Calu3 (cell line): ENCODE measurements around the gene SLC35F2. TPM values are rescaled to one million over a fixed set of nuclear protein-coding genes. Genes with fewer than 3 reads are reported as not detected.

Experiments used
- BruUV-seq: library from RNA; stranded (reverse); fragments of 400-500 nt; replicated peaks from 2 replicates; lab custom pipeline; 2021; lab: Mats Ljungman, UMichigan
- CTCF ChIA-PET: fragments of 300-600 bp; sonication (Branson Sonifier 250); formaldehyde crosslinking; loops from one replicate; lab custom pipeline; 2022; ENCODE audit warnings: antibody characterized with exemption; lab: Charles Lee
- DNase-seq: peaks from one replicate; pipeline ENCODE4 v3.0.0; 2022
- H3K27ac Mint-ChIP-seq: one replicate; pipeline ENCODE4 v1.8.0; 2022; ENCODE audit warnings: mixed read lengths; ENCODE audit not compliant: unreplicated experiment
- H3K27me3 Mint-ChIP-seq: one replicate; pipeline ENCODE4 v1.8.0; 2022; ENCODE audit warnings: mixed read lengths; ENCODE audit not compliant: unreplicated experiment
- H3K36me3 Mint-ChIP-seq: one replicate; pipeline ENCODE4 v1.8.0; 2022; ENCODE audit warnings: mild to moderate bottlenecking, moderate library complexity, mixed read lengths; ENCODE audit not compliant: insufficient read depth, unreplicated experiment
- H3K4me1 Mint-ChIP-seq: one replicate; pipeline ENCODE4 v1.8.0; 2022; ENCODE audit warnings: mild to moderate bottlenecking, low read depth, mixed read lengths; ENCODE audit not compliant: unreplicated experiment
- H3K4me3 Mint-ChIP-seq: one replicate; pipeline ENCODE4 v1.8.0; 2022; ENCODE audit warnings: mild to moderate bottlenecking, low read depth, moderate library complexity, mixed read lengths; ENCODE audit not compliant: unreplicated experiment
- H3K9me3 Mint-ChIP-seq: one replicate; pipeline ENCODE4 v1.8.0; 2022; ENCODE audit warnings: low read depth, mixed read lengths; ENCODE audit not compliant: unreplicated experiment
- CTCF ChIP-seq: fragments of 200-600 bp; IDR thresholded peaks from one replicate; pipeline ENCODE4 v1.8.0; 2022; ENCODE audit warnings: antibody characterized with exemption; ENCODE audit not compliant: unreplicated experiment
- intact Hi-C: fragments of 100-400 bp; cut with micrococcal nuclease; formaldehyde crosslinking; loops from one replicate; pipeline ENCODE4 v1.10.0; 2022; ENCODE audit not compliant: unreplicated experiment
- total RNA-seq: library from RNA; stranded (reverse); gene quantifications from 2 replicates; pipeline ENCODE4 v1.2.3, GENCODE V29; 2022

SLC35F2 gene
- total RNA-seq, 1 experiment from 2014 or later = 34.5 TPM

- no peak overlapping the region for H3K27ac Mint-ChIP-seq
- intact Hi-C loops = no loop called here
- CTCF ChIA-PET = no interaction called here
- no peaks in the 10 kb centered on the region for H3K9me3 Mint-ChIP-seq
- no peaks in the 10 kb centered on the region for H3K4me1 Mint-ChIP-seq
- no TSS peak for BruUV-seq
- H3K4me3 Mint-ChIP-seq = no peak overlapping the region
- H3K27me3 Mint-ChIP-seq = no peaks in the 10 kb centered on the region
- H3K36me3 Mint-ChIP-seq = peaks cover 14% of the 10 kb centered on the region
- no peak for TF ChIP-seq CTCF
- no peak for DNase-seq
Observed at GRCh38 chr11:107808521-107808920, 50.1 kb downstream of the SLC35F2 start.

- intact Hi-C loops = loop anchor here (5.0 kb wide), 2 partner anchors 37 to 52 kb away; partner anchors contain the start of gene SLC35F2
- no peaks in the 10 kb centered on the region for H3K9me3 Mint-ChIP-seq
- H3K27ac Mint-ChIP-seq = no peak overlapping the region
- peaks cover 29% of the 10 kb centered on the region for H3K36me3 Mint-ChIP-seq
- CTCF ChIA-PET = no interaction called here
- H3K27me3 Mint-ChIP-seq = no peaks in the 10 kb centered on the region
- TF ChIP-seq CTCF = no peak
- no peaks in the 10 kb centered on the region for H3K4me1 Mint-ChIP-seq
- no peak for DNase-seq
- BruUV-seq = no TSS peak
- H3K4me3 Mint-ChIP-seq = no peak overlapping the region
Observed at GRCh38 chr11:107804971-107805370, 53.6 kb downstream of the SLC35F2 start.

GRCh38 chr11:107804211-107804610 lies 54.4 kb downstream of the SLC35F2 start:
- Mint-ChIP-seq H3K27me3 (no peaks in the 10 kb centered on the region), H3K27ac (no peak overlapping the region), H3K4me3 (no peak overlapping the region), H3K9me3 (no peaks in the 10 kb centered on the region), H3K4me1 (no peaks in the 10 kb centered on the region), H3K36me3 (peaks cover 27% of the 10 kb centered on the region)
- no TSS peak for BruUV-seq
- no peak for DNase-seq
- TF ChIP-seq CTCF = no peak
- intact Hi-C loops = loop anchor here (5.0 kb wide), 2 partner anchors 38 to 53 kb away; partner anchors contain the start of gene SLC35F2
- CTCF ChIA-PET = no interaction called here

- BruUV-seq = no TSS peak
- H3K4me3 Mint-ChIP-seq = no peak overlapping the region
- H3K27ac Mint-ChIP-seq = no peak overlapping the region
- H3K36me3 Mint-ChIP-seq = peaks cover 23% of the 10 kb centered on the region
- H3K4me1 Mint-ChIP-seq = no peaks in the 10 kb centered on the region
- H3K9me3 Mint-ChIP-seq = no peaks in the 10 kb centered on the region
- no peaks in the 10 kb centered on the region for H3K27me3 Mint-ChIP-seq
- TF ChIP-seq CTCF = no peak
- intact Hi-C loops = loop anchor here (5.0 kb wide), 2 partner anchors 41 to 56 kb away; partner anchors contain the start of gene SLC35F2
- CTCF ChIA-PET = no interaction called here
- no peak for DNase-seq
Observed at GRCh38 chr11:107801641-107802040, 56.9 kb downstream of the SLC35F2 start.
